WTC11 (cell line): ENCODE results near the gene GSTO2. TPM values are rescaled to one million over a fixed set of nuclear protein-coding genes. Genes with fewer than 3 reads are reported as not detected.

Experiments
- ATAC-seq: fragments of 200-7000 bp; cut with Tn5 transposase; 2 replicates; pipeline ENCODE4 v1.10.0; 2021; ENCODE audit warnings: mild to moderate bottlenecking, moderate library complexity
- CTCF ChIA-PET: fragments of 300-600 bp; sonication (Branson Sonifier 250); formaldehyde crosslinking; loops from one replicate; lab custom pipeline; 2021; ENCODE audit warnings: antibody characterized with exemption; lab: Charles Lee
- POLR2A ChIA-PET: fragments of 350-600 bp; sonication (Branson Sonifier 250); formaldehyde crosslinking; loops from one replicate; lab custom pipeline; 2021; ENCODE audit warnings: antibody characterized with exemption; lab: Charles Lee
- DNase-seq: peaks from one replicate; pipeline ENCODE4 v3.0.0; 2021; ENCODE audit warnings: low spot score
- H3K27ac Mint-ChIP-seq: 2 replicates; pipeline ENCODE4 v1.8.0; 2021; ENCODE audit warnings: mixed read lengths
- H3K27me3 Mint-ChIP-seq: 2 replicates; pipeline ENCODE4 v1.8.0; 2021; ENCODE audit warnings: low read depth, mild to moderate bottlenecking, moderate library complexity, mixed read lengths
- H3K36me3 Mint-ChIP-seq: 2 replicates; pipeline ENCODE4 v1.8.0; 2021; ENCODE audit warnings: mixed read lengths
- H3K4me1 Mint-ChIP-seq: 2 replicates; pipeline ENCODE4 v1.8.0; 2022; ENCODE audit warnings: mixed read lengths
- H3K4me3 Mint-ChIP-seq: 2 replicates; pipeline ENCODE4 v1.8.0; 2021; ENCODE audit warnings: mild to moderate bottlenecking, moderate library complexity, mixed read lengths
- H3K9me3 Mint-ChIP-seq: 2 replicates; pipeline ENCODE4 v1.8.0; 2021; ENCODE audit warnings: mixed read lengths
- ATF2 ChIP-seq: sonication (generic); formaldehyde crosslinking; IDR thresholded peaks from 2 replicates; pipeline ENCODE4 v1.8.1; 2022; ENCODE audit warnings: low read depth, missing genetic modification reagents, borderline replicate concordance
- E2F4 ChIP-seq: sonication (generic); formaldehyde crosslinking; IDR thresholded peaks from 2 replicates; pipeline ENCODE4 v1.8.1; 2022; ENCODE audit warnings: low read depth, mild to moderate bottlenecking, moderate library complexity, missing genetic modification reagents, borderline replicate concordance
- GRHL2 ChIP-seq: fragments of 250-450 bp; sonication (Bioruptor Pico); IDR thresholded peaks from 2 replicates; pipeline ENCODE4 v1.8.0; 2022; ENCODE audit warnings: mild to moderate bottlenecking, moderate library complexity; ENCODE audit not compliant: insufficient replicate concordance, severe bottlenecking
- GTF2I ChIP-seq: fragments of 250-450 bp; sonication (Bioruptor Pico); conservative IDR thresholded peaks from 2 replicates; pipeline ENCODE4 v1.4.0; 2021; ENCODE audit warnings: mild to moderate bottlenecking
- KAT7 ChIP-seq: sonication (generic); formaldehyde crosslinking; IDR thresholded peaks from 2 replicates; pipeline ENCODE4 v1.8.1; 2023; ENCODE audit warnings: missing genetic modification reagents, mild to moderate bottlenecking, borderline replicate concordance
- MXD4 ChIP-seq: fragments of 250-450 bp; sonication (Bioruptor Pico); IDR thresholded peaks from 2 replicates; pipeline ENCODE4 v1.8.0; 2021; ENCODE audit warnings: mild to moderate bottlenecking, moderate library complexity, borderline replicate concordance
- PRDM15 ChIP-seq: sonication (generic); formaldehyde crosslinking; IDR thresholded peaks from 2 replicates; pipeline ENCODE4 v1.8.0; 2022; ENCODE audit warnings: missing genetic modification reagents
- PREB ChIP-seq: sonication (generic); formaldehyde crosslinking; IDR thresholded peaks from 2 replicates; pipeline ENCODE4 v1.8.1; 2022; ENCODE audit warnings: mild to moderate bottlenecking, missing genetic modification reagents, moderate library complexity, borderline replicate concordance
- ZNF232 ChIP-seq: sonication (generic); formaldehyde crosslinking; IDR thresholded peaks from 2 replicates; pipeline ENCODE4 v1.8.0; 2022; ENCODE audit warnings: mild to moderate bottlenecking, missing genetic modification reagents
- ZNF263 ChIP-seq: sonication (generic); formaldehyde crosslinking; IDR thresholded peaks from 2 replicates; pipeline ENCODE4 v1.8.1; 2022; ENCODE audit warnings: low read depth, mild to moderate bottlenecking, moderate library complexity, missing genetic modification reagents
- ZNF281 ChIP-seq: sonication (generic); formaldehyde crosslinking; IDR thresholded peaks from 2 replicates; pipeline ENCODE4 v1.8.0; 2023; ENCODE audit warnings: mild to moderate bottlenecking, missing genetic modification reagents
- ZSCAN18 ChIP-seq: fragments of 250-450 bp; sonication (Bioruptor Pico); IDR thresholded peaks from 2 replicates; pipeline ENCODE4 v2.1.2; 2022; ENCODE audit warnings: mild to moderate bottlenecking, moderate library complexity
- total RNA-seq: library from RNA; stranded (reverse); gene quantifications from 3 replicates; pipeline ENCODE4 v1.2.3, GENCODE V29; 2021

Gene GSTO2
- total RNA-seq, 1 experiment from 2014 or later: 10.7 TPM

GRCh38 chr10:104333728-104334373 lies 64.9 kb downstream of the GSTO2 start (continued):
- TF ChIP-seq PREB (no peak), E2F4 (CRISPR knock-in tag) (no peak), ZNF232 (CRISPR knock-in tag) (no peak)

- H3K27ac Mint-ChIP-seq: no peak overlapping the region
- H3K27me3 Mint-ChIP-seq: no peaks in the 10 kb centered on the region
- H3K9me3 Mint-ChIP-seq: no peaks in the 10 kb centered on the region
- ChIA-PET CTCF (interaction anchor here (1.9 kb wide), 1 partner anchor 17 kb away, joined by 5 read pairs; no protein-coding TSS in a partner anchor), POLR2A (no interaction called here)
- ATAC-seq (no peak), DNase-seq (no peak)
- H3K4me3 Mint-ChIP-seq: no peak overlapping the region
- H3K4me1 Mint-ChIP-seq: peaks cover 82% of the 10 kb centered on the region
- TF ChIP-seq GRHL2 (no peak), ZSCAN18 (CRISPR knock-in tag) (no peak), GTF2I (CRISPR knock-in tag) (no peak), ZNF263 (CRISPR knock-in tag) (no peak), PRDM15 (CRISPR knock-in tag) (no peak), MXD4 (CRISPR knock-in tag) (no peak), ATF2 (CRISPR knock-in tag) (no peak), ZNF281 (CRISPR knock-in tag) (no peak), KAT7 (no peak)
- TF ChIP-seq, all 79 proteins: peak for 0
- no peaks in the 10 kb centered on the region for H3K36me3 Mint-ChIP-seq
These were observed 65.6 kb downstream of the GSTO2 start for GRCh38 chr10:104334561-104334960.
